NCI-H510A treated with DMSO at 0.1 percent for 48 hours (cell line): Measurements from ENCODE around the gene TSPAN15.
"Not testable (repeated sequence)": the region's sequence is repeated elsewhere in the genome, so short reads cannot be mapped to it uniquely, and the experiment has no call there.

Experiments
- DNase-seq: peaks from one replicate; lab custom pipeline; 2025; lab: John Stamatoyannopoulos, UW

The TSPAN15 gene

DNA sequence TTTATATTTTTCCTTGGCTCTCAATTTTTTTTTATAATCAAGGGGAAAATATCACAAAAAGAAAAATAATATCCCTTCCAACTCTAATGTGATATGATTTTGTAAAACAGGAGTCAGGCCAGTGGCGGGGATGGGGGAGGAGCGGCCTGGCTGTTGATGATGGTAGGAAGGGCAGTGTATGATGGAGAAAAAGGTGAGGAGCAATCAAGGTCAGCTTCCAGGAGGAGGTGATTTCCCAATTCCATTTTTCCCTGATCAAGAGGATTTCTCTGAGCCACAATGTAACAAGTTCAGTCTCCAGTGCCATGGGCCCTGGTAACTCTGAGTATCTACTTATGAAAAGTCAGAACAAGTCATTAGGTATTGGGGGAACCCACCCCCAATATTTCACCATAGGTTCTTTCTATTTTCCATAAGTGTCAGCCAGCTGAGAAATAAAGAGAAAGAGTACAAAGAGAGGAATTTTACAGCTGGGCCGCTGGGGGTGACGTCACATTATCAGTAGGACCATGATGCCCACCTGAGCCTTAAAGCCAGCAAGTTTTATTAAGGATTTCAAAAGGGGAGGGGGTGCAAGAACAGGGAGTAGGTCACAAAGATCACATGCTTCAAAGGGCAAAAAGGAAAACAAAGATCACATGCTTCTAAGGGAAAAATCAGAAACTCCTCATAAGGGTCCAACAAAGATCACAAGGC lies 37.0 kb downstream of the TSPAN15 start:
- DNase-seq, result not testable (repeated sequence)

GRCh38 chr10:69488856-69489255 lies 37.6 kb downstream of the TSPAN15 start:
- DNase-seq, result not testable (repeated sequence)

DNA sequence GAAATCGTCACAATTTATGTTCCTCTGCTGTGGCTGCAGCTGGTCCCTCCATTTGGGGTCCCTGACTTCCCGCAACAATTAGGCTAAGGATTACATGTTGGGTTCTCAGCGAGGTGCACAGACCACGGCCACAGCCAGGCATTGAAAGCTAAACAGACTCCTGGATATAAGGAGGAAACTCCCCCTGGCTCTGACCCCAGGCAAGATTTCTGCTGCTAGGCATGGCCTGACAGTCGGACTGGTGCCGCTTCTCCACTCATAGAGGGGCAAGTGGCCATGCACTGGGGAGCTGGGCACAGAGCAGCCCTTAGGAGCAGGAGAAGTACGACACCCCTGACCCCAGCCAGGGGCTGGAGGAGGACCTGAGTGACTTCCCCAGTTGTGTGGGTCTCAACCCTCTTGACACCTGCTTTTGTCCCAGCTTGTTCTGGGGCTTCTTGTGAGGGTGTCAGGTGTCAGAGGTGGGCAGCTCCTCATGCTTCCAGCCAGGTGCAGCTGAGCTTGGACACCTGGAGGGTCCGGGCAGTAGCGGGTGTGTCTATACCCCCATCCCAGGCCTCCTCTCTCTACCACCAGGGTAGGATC lies 38.3 kb downstream of the TSPAN15 start:
- DNase-seq, result no peak

- DNase-seq, result no peak
Measured at GRCh38 chr10:69490876-69491275, 39.6 kb downstream of the TSPAN15 start.

- no peak for DNase-seq
Measured at GRCh38 chr10:69491611-69492010, 40.3 kb downstream of the TSPAN15 start.

- DNase-seq, result peak; percentile 16
Measured at GRCh38 chr10:69492091-69492745, 41.0 kb downstream of the TSPAN15 start.

DNA sequence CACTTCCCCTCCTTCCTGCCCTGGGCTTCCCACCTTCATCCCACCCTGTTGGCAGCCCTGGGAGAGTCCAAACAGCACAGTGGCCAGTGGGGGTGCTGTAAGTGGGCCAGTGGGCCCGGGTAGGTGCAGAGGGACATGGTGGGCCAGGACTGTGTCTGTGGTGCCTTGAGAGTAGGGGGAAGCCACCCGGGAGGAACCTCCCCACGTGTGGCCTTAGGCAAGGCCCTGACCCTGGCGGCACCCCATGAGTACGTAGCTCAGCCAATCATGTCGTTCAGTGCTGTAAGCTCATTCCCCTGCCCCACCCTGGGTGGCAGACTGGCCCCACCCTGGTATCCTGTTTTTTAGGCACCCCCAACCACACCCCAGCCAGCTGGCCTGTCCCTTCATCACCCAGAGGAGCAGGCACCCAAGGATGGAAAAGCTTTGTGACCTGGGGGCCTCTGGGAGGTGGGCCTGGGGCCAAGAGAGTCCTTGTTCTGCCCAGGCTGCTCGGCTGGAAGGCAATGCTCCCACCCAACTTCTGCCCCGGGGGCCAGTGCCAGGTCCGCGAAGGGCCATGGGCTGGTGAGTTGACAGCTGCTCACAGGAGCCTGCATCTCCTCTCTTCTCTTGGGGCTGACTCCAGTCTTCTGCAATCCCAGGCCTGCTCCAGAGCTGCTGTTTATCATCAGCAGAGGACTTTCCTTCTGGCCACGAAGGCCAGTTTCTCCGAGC lies 41.6 kb downstream of the TSPAN15 start:
- DNase-seq, result no peak

- no peak for DNase-seq
Measured at GRCh38 chr10:69494626-69495558, 43.6 kb downstream of the TSPAN15 start.

- no peak for DNase-seq
Measured at GRCh38 chr10:69495666-69496065, 44.4 kb downstream of the TSPAN15 start.

DNA sequence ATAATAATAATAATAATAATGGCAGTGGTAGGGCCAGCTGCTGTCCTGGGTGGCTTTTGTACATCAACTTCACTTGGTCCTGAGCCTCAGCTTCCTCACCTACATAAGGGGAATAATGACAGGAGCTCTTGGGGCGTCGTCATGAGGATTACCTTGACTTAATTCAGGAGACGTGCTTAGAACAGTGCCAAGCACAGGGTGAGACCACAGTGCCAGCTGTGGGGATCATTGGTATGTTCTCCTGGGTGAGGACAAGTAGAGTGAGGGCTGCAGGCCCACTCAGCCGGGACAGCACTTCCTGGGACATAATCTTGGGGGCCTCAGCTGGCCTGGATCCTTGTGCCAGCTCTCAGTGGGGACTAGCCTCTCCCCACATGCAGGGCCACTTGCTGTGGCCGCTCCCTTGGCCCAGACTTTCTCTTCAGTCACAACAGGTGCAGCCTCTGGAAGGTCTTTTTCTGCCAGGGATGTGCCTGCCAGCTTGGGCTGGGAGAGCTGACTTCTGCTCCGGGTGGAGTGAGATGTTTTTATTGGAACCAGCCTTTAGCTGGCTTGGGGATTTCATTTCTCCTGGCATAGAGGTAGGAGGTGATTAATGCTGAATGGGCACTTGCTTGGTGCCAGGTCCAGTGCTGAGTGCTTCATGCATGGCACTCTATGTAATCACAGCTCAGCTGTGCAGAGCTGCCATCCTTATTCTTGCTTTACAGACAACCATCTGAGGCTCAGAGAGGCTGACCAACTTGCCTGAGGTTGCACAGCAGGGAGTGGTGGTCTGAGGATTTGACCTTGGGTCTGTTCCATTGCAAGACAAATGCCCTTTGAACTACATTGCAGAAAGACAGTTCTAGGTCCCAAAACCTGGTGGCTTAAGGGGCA lies 45.3 kb downstream of the TSPAN15 start:
- no peak for DNase-seq

DNA sequence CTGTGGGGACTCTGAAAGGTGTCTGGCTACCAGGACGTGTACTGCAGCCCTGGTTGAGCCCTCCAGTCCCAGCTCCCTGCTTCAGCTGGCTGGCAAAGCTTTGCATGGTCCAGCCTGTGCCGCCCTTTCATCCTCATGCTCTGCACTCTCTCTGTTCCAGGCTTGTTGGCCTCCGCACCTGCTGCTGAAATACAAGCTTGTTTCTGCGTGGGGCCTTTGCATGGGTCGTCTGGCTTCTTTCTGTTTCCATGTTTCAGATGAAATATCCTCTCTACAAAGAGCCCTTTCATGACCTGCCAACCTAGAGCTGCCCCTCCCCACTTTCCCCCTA lies 45.9 kb downstream of the TSPAN15 start:
- no peak for DNase-seq

DNA sequence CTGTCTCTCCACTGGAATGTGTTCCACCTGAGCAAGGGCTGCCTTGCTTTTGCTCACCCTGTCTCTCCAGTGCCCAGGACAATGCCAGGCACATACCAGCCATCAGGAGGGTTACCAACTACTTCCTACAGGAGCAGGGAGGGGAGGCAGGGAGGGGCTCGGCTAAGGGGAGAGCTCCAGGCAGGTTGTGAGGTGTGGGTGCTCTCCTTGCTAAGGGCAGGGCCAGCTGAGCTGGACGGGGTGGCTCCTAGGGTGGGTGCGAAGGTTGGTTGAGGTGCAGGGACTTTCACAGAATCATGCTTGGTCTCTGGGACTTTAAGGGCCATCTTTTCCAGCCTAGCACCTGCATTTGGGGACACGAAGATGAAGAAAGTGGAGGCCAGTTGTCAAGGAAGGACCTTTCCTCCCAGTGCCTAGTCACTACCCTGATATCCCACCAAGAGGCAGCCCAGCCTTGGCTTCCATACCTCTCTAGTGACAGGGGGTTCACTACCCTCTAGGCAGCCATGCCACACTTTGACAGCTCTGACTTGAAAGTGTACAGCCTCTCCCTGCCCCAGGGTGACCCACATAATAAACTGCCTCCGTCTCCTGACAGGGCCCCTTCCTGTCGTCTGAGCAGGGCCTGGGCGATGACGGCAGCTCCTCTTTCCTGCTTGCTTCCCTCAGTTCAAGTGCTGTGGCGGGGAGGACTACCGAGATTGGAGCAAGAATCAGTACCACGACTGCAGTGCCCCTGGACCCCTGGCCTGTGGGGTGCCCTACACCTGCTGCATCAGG lies 46.5 kb downstream of the TSPAN15 start:
- DNase-seq, result no peak

GRCh38 chr10:69498711-69499471 lies 47.6 kb downstream of the TSPAN15 start:
- no peak for DNase-seq

DNA sequence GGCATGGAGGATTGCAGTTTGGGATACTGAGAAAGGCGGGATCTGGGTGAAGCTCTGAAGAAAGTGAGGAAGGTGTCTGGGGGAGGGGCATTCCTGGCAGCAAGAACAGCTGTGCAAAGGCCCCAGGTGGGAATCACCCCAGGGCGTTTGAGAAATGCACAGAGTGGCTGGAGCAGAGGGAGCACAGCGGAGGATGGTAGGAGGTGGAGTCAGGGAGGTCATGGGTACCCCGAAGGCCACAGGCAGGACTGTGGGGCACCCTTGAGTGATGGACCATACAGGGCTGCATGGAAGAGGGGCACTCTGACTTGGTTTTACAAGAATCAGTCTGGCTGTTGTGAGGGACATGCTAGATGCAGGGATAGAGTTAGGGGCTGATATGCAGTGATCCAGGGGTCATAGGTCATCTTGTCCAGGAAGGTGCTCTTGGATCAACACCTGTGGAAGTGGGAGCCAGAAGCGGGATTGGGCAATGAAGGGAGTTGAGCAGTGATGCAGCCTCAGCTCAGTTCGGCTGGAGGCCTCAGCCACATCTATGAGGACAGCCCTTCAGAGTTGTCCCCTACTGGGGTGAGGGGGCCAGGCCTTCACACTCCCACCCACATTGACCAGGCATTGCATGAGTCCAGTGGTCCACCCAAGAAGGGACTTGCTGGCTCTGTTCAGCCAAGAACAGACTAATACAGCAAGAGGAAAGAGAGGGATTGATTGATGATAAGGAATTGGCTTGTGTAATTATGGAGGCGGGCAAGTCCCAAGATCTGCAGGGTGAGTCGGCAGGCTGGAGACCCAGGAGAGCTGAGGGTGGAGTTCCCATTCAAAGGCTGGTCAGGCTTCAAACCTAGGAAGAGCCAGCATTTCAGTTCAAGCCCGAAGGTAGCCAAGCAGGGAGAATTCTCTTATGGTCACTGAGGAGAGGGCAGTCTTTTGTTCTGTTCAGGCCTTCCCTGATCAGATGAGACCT lies 48.7 kb downstream of the TSPAN15 start:
- DNase-seq, result no peak

- no peak for DNase-seq
Measured at GRCh38 chr10:69500864-69501468, 49.7 kb downstream of the TSPAN15 start.

- DNase-seq, result no peak
Measured at GRCh38 chr10:69501657-69502056, 50.4 kb downstream of the TSPAN15 start.

DNA sequence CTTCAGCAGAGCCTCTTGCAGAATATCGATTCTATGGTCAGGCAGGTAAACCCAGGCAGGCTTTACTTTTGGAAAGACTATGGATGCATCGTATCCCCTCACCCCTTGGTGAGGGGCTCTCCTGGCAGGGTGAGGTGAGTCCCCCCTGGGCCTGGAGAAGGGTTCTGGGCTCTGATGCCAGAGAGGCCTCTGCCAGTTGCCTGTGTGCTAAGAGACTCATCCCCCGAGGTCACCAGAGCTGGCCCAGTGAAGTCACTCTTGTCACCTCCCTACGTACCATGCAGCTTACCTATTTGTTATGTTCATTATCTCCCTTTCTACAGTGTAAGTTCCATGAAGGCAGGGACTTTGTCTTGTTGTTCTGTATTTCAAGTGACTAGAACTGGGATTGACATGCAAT lies 51.3 kb downstream of the TSPAN15 start:
- DNase-seq, result no peak
